Uterus (tissue), 4 donors: ENCODE data around the gene SEPTIN5. TPM values are rescaled to one million over a fixed set of nuclear protein-coding genes. Genes with fewer than 3 reads are reported as not detected.

Experiments used
- DNase-seq, 2 donors: peaks; one replicate each; pipeline ENCODE4 v3.0.0-alpha.2; 2019 to 2020
- H3K27ac ChIP-seq, 2 donors: fragments of 200-600 bp; sonication (generic); 1 replicate in 1 of 2; 2 replicates in 1 of 2; pipeline ENCODE4 v1.5.1; 2016 to 2018
- H3K27me3 ChIP-seq, 2 donors: fragments of 200-600 bp; sonication (generic); one replicate each; pipeline ENCODE4 v1.5.1; 2018 to 2019; ENCODE audit warnings: control low read depth in 1 of 2
- H3K36me3 ChIP-seq, 2 donors: fragments of 200-600 bp; sonication (generic); one replicate each; pipeline ENCODE4 v1.5.1; 2019; ENCODE audit warnings: control low read depth in 1 of 2
- H3K4me1 ChIP-seq, 2 donors: fragments of 200-600 bp; sonication (generic); one replicate each; pipeline ENCODE4 v1.5.1; 2018 to 2019; ENCODE audit warnings: control low read depth in 1 of 2
- H3K4me3 ChIP-seq, 2 donors: fragments of 200-600 bp; sonication (generic); 1 replicate in 1 of 2; 2 replicates in 1 of 2; pipeline ENCODE4 v1.5.1; 2018 to 2019; ENCODE audit warnings: mild to moderate bottlenecking in 1 of 2
- H3K9me3 ChIP-seq, 2 donors: fragments of 200-600 bp; sonication (generic); one replicate each; pipeline ENCODE4 v1.5.1; 2019; ENCODE audit warnings: control low read depth in 1 of 2
- POLR2A ChIP-seq, 2 donors: fragments of 450-650 bp; IDR thresholded peaks; one replicate each; pipeline ENCODE4 v1.6.1; 2016; ENCODE audit warnings: antibody characterized with exemption in 2 of 2, mild to moderate bottlenecking in 1 of 2, moderate library complexity in 1 of 2
- intact Hi-C: fragments of 100-400 bp; cut with DNase I; formaldehyde crosslinking; loops from one replicate; pipeline ENCODE4 v1.15.1; 2023; ENCODE audit warnings: low total_unique reads
- total RNA-seq, 4 donors: library from RNA; depleted of rRNA in 3 of 4; stranded (reverse); fragments of >200 nt in 3 of 4; gene quantifications; one replicate each; pipeline versions ENCODE4 v1.1.0 to v1.2.4, GENCODE V29; 2014 to 2023
- TF ChIP-seq, protein P1 (sequence below), 4 experiments: fragments of 200-600 bp in 2 of 4; fragments of 450-650 bp in 2 of 4; sonication (generic) in 2 of 4; IDR thresholded peaks; one replicate each; pipeline ENCODE4 v1.5.1; 2016 to 2019; ENCODE audit warnings: antibody characterized with exemption in 4 of 4, mild to moderate bottlenecking in 2 of 4, moderate library complexity in 1 of 4
- donor health status: DM: yes; HTN: yes; CAD: no.

Gene SEPTIN5
- total RNA-seq, 4 donors from 2014 or later, result 9.4 to 67.6 (median 25.3) TPM

DNA sequence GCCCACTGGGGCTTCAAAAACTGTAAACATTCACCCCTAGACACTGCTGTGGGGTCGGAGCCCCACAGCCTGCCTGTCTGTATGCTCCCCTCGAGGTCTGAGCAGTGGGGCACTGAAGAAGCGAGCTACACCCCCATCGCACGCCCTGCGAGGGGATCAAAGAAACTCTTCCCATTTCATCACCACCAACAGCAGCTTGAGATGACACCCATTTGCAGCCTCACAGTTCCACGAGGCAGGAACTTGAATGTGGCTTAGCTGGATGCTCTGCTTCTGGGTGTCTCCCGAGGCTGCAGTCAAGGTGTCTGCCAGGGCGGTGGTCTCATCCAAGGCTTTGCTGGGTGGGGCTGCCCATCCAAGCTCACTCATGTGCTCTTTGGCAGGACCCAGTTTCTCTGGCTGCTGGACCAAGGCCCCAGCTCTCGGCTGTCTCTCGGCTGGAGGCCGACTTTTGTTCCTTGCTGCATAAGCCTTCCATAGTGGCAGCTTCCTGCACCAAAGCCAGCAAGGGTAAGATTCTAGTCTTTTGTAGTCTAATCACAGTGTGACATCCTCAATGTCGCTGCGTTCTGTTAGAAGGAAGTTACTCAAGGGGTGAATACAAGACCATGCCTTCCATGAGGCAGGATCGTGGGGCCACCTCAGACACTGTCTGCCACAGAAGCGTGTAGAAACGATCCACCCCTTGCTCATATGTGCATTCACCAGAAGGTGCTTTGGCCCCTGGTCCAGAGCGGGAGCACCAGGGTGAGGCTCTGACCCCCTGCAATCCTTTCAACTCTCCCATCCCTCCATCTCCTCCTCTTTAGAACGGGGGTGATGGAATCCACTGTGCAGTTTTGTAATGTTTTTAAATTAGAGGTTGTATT is 46.2 kb upstream of the SEPTIN5 start:
- Histone ChIP-seq H3K36me3 (no peaks in the 10 kb centered on the region), H3K27ac (no peak overlapping the region), H3K9me3 (no peaks in the 10 kb centered on the region), H3K4me1 (no peaks in the 10 kb centered on the region), H3K4me3 (no peak overlapping the region), H3K27me3 (no peaks in the 10 kb centered on the region)
- no peak for DNase-seq
- TF ChIP-seq POLR2A (IDR thresholded peaks at IDR 0.05), result no peak
- TF ChIP-seq, protein P1, sequence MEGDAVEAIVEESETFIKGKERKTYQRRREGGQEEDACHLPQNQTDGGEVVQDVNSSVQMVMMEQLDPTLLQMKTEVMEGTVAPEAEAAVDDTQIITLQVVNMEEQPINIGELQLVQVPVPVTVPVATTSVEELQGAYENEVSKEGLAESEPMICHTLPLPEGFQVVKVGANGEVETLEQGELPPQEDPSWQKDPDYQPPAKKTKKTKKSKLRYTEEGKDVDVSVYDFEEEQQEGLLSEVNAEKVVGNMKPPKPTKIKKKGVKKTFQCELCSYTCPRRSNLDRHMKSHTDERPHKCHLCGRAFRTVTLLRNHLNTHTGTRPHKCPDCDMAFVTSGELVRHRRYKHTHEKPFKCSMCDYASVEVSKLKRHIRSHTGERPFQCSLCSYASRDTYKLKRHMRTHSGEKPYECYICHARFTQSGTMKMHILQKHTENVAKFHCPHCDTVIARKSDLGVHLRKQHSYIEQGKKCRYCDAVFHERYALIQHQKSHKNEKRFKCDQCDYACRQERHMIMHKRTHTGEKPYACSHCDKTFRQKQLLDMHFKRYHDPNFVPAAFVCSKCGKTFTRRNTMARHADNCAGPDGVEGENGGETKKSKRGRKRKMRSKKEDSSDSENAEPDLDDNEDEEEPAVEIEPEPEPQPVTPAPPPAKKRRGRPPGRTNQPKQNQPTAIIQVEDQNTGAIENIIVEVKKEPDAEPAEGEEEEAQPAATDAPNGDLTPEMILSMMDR (IDR thresholded peaks at IDR 0.05), result no peak
- intact Hi-C loops, result no loop called here

DNA sequence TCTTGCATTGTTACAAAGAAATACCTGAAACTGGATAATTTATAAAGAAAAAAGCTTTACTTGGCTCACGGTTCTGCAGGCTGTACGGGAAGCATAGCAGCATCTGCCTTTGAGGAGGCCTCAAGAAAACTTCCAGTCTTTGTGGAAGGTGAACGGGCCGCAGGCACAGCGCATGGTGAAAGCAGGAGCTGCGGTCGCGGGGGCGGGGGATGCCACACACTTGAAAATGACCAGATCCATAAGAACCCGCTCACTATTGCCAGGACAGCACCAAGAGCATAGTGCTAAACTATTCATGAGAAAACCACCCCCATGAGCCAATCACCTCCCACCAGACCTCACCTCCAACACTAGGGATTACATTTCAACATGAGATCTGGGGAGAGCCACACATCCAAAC is 45.6 kb upstream of the SEPTIN5 start:
- intact Hi-C loops, result no loop called here
- Histone ChIP-seq H3K9me3 (no peaks in the 10 kb centered on the region), H3K4me1 (no peaks in the 10 kb centered on the region), H3K36me3 (no peaks in the 10 kb centered on the region), H3K27ac (no peak overlapping the region), H3K4me3 (no peak overlapping the region), H3K27me3 (no peaks in the 10 kb centered on the region)
- TF ChIP-seq POLR2A (IDR thresholded peaks at IDR 0.05), result no peak
- TF ChIP-seq, protein P1 (IDR thresholded peaks at IDR 0.05), result no peak
- no peak for DNase-seq

DNA sequence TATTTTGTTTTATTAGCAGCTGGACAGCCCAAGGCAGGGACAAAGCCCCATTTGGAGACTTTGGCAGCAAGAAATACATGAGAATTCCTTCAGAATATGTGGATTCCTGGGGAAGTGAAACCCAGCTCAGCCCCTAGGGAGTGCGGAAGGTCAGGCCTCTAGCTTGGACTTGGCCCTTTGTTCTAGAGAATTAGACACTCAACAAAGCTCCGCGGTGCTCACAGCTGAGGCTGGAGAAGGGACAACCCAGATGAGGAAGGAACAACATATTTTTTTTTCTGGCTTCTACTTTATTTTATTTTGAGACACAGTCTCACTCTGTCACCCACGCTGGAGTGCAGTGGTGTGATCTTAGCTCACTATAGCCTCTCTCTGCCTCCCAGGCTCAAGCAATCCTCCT is 44.7 kb upstream of the SEPTIN5 start:
- no peak for TF ChIP-seq POLR2A (IDR thresholded peaks at IDR 0.05)
- TF ChIP-seq, protein P1 (IDR thresholded peaks at IDR 0.05), result no peak
- no peak for DNase-seq
- Histone ChIP-seq H3K27ac (no peak overlapping the region), H3K9me3 (no peaks in the 10 kb centered on the region), H3K27me3 (no peaks in the 10 kb centered on the region), H3K4me3 (no peak overlapping the region), H3K4me1 (no peaks in the 10 kb centered on the region), H3K36me3 (no peaks in the 10 kb centered on the region)
- intact Hi-C loops, result no loop called here

DNA sequence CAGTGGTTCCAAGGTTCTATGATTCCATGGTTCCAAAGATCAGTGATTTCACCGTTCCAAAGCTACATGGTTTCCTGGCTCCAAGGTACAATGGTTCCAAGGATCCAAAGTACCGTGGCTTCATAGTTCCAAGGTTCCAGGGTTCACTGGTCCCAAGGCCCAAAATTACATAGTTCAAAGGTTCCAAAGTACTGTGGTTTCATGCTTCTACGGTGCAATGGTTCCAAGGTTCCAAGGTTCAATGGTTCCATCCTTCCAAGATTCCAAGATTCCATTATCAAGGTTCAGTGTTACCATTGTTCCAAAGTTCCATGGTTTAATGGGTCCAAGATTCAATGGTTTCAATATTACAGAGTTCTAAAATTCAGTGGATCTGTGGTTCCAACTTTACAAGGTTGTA is 43.0 kb upstream of the SEPTIN5 start:
- Histone ChIP-seq H3K4me1 (no peaks in the 10 kb centered on the region), H3K9me3 (no peaks in the 10 kb centered on the region), H3K27ac (no peak overlapping the region), H3K27me3 (no peaks in the 10 kb centered on the region), H3K36me3 (no peaks in the 10 kb centered on the region), H3K4me3 (no peak overlapping the region)
- intact Hi-C loops, result no loop called here
- no peak for TF ChIP-seq POLR2A (IDR thresholded peaks at IDR 0.05)
- TF ChIP-seq, protein P1 (IDR thresholded peaks at IDR 0.05), result no peak
- DNase-seq, result no peak

- no peak for DNase-seq
- Histone ChIP-seq H3K4me3 (no peak overlapping the region), H3K27ac (no peak overlapping the region), H3K27me3 (no peaks in the 10 kb centered on the region), H3K4me1 (no peaks in the 10 kb centered on the region), H3K9me3 (no peaks in the 10 kb centered on the region), H3K36me3 (no peaks in the 10 kb centered on the region)
- intact Hi-C loops, result no loop called here
- TF ChIP-seq, protein P1 (IDR thresholded peaks at IDR 0.05), result no peak
- no peak for TF ChIP-seq POLR2A (IDR thresholded peaks at IDR 0.05)
Observed at GRCh38 chr22:19672054-19672776, 42.1 kb upstream of the SEPTIN5 start.
